Liver (tissue), 3 donors: ENCODE results near the gene MANBA.

Source experiments
- EGR1 ChIP-seq, 2 donors: IDR thresholded peaks; 2 replicates each; pipeline ENCODE4 v1.6.1; 2016 to 2018; ENCODE audit warnings: antibody characterized with exemption in 2 of 2, low read depth in 2 of 2
- GABPA ChIP-seq, 2 donors: IDR thresholded peaks in 1 of 2; conservative IDR thresholded peaks in 1 of 2; 2 replicates each; pipeline ENCODE4 v1.6.1; 2016; ENCODE audit warnings: antibody characterized with exemption in 2 of 2, mild to moderate bottlenecking in 1 of 2, moderate library complexity in 1 of 2
- JUND ChIP-seq, 2 donors: IDR thresholded peaks; 2 replicates each; pipeline ENCODE4 v1.6.1; 2016; ENCODE audit warnings: antibody characterized with exemption in 2 of 2
- NR2F2 ChIP-seq: IDR thresholded peaks from 2 replicates; pipeline ENCODE4 v1.6.1; 2016; ENCODE audit warnings: antibody characterized with exemption
- TF ChIP-seq, protein P1 (sequence below): fragments of 150-350 bp; IDR thresholded peaks from 2 replicates; pipeline ENCODE4 v1.5.1; 2017; ENCODE audit warnings: improper control_type of control experiment, low read depth, low read length; ENCODE audit not compliant: missing input control
- TF ChIP-seq, protein P2 (sequence below): IDR thresholded peaks from 2 replicates; pipeline ENCODE4 v1.6.1; 2016; ENCODE audit warnings: antibody characterized with exemption
- donor health status: healthy.
- donor health status: healthy.

DNA sequence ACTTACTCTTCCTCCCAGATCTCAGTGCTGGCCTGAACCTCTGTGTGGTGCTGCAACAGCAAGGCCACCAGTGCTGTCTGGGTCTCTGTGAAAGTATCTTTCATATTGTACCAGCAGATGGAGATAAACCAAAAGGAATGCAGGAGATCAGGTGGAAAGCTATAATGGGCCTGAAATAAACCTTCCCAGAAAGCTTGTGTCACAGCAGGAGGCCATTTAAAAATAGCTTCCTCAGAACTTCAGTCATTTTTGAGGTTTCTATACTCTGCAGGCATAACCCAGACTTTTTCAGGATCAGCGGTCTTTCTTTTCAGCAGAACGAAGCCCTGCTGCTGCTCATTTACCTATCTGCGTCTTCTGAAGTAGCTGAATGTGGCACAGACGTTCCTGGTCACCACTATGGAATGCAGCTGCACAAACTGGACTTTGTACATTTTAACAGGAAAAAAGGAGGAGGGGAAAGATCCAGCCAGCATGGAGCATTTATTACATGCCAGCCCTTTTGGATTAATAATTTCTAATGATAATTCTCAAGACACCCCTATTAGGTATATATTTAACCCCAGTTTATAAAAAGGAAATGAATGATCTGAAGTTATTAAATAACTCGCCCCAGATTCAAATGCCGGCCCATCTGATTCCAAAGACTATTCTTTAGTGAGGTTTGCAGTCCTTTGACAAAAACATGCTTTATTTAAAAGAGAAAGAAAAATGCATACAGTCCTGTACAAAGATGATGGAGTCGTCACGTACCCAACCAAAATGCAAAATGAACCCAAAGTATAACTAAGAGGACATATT lies 139.9 kb downstream of the MANBA start:
- TF ChIP-seq NR2F2 (no peak), EGR1 (IDR thresholded peaks at IDR 0.05; ENCODE audit: low read depth in 2 of 2) (no peak), JUND (IDR thresholded peaks at IDR 0.05) (peak; percentile 95 to 97), GABPA (IDR thresholded peaks at IDR 0.05 in 1 of 2, conservative IDR thresholded peaks at IDR 0.05 in 1 of 2) (no peak)
- TF ChIP-seq, protein P1, sequence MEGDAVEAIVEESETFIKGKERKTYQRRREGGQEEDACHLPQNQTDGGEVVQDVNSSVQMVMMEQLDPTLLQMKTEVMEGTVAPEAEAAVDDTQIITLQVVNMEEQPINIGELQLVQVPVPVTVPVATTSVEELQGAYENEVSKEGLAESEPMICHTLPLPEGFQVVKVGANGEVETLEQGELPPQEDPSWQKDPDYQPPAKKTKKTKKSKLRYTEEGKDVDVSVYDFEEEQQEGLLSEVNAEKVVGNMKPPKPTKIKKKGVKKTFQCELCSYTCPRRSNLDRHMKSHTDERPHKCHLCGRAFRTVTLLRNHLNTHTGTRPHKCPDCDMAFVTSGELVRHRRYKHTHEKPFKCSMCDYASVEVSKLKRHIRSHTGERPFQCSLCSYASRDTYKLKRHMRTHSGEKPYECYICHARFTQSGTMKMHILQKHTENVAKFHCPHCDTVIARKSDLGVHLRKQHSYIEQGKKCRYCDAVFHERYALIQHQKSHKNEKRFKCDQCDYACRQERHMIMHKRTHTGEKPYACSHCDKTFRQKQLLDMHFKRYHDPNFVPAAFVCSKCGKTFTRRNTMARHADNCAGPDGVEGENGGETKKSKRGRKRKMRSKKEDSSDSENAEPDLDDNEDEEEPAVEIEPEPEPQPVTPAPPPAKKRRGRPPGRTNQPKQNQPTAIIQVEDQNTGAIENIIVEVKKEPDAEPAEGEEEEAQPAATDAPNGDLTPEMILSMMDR = peak; percentile 62
- TF ChIP-seq, protein P2, sequence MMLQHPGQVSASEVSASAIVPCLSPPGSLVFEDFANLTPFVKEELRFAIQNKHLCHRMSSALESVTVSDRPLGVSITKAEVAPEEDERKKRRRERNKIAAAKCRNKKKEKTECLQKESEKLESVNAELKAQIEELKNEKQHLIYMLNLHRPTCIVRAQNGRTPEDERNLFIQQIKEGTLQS = no peak
